Mesothelial cell of epicardium (in vitro differentiated cells): Measurements from ENCODE around the gene IFNLR1. TPM values are rescaled to one million over a fixed set of nuclear protein-coding genes. Genes with fewer than 3 reads are reported as not detected.

Experiments
- DNase-seq, 2 experiments: peaks; one replicate each; pipeline ENCODE4 v3.0.0; 2021; ENCODE audit warnings: low spot score in 2 of 2; ENCODE audit not compliant: unreplicated experiment in 2 of 2
- H3K27ac Mint-ChIP-seq: 2 replicates; pipeline ENCODE4 v1.8.0; 2021; ENCODE audit warnings: mixed read lengths
- H3K27me3 Mint-ChIP-seq: 2 replicates; pipeline ENCODE4 v1.8.0; 2021; ENCODE audit warnings: low read depth, mixed read lengths
- H3K36me3 Mint-ChIP-seq: 2 replicates; pipeline ENCODE4 v1.8.0; 2021; ENCODE audit warnings: mixed read lengths
- H3K4me1 Mint-ChIP-seq: 2 replicates; pipeline ENCODE4 v1.8.0; 2021; ENCODE audit warnings: mixed read lengths
- H3K4me3 Mint-ChIP-seq: 2 replicates; pipeline ENCODE4 v1.8.0; 2021; ENCODE audit warnings: mild to moderate bottlenecking, moderate library complexity, mixed read lengths
- H3K9me3 Mint-ChIP-seq: 2 replicates; pipeline ENCODE4 v1.8.0; 2021; ENCODE audit warnings: mixed read lengths
- CTCF ChIP-seq: fragments of 200-600 bp; sonication (generic); IDR thresholded peaks from one replicate; pipeline ENCODE4 v1.5.0; 2021; ENCODE audit warnings: antibody characterized with exemption; ENCODE audit not compliant: unreplicated experiment
- total RNA-seq: library from RNA; stranded (reverse); gene quantifications from 3 replicates; pipeline ENCODE4 v1.2.1, GENCODE V29; 2021

IFNLR1 gene
- total RNA-seq, 1 donor from 2014 or later, result 12.1 TPM

- Mint-ChIP-seq H3K9me3 (no peaks in the 10 kb centered on the region), H3K27ac (no peak overlapping the region)
Observed at GRCh38 chr1:24140741-24141181, 46.3 kb downstream of the IFNLR1 start.

GRCh38 chr1:24139841-24140425 is 47.2 kb downstream of the IFNLR1 start:
- no peak overlapping the region for H3K27ac Mint-ChIP-seq
- no peak for DNase-seq
- TF ChIP-seq CTCF, result no peak

More at GRCh38 chr1:24140741-24141181, 46.3 kb downstream of the IFNLR1 start:
- peaks cover 19% of the 10 kb centered on the region for H3K4me1 Mint-ChIP-seq
- DNase-seq, result no peak
- no peaks in the 10 kb centered on the region for H3K36me3 Mint-ChIP-seq
- H3K27me3 Mint-ChIP-seq, result no peaks in the 10 kb centered on the region
- TF ChIP-seq CTCF, result no peak
- H3K4me3 Mint-ChIP-seq, result no peak overlapping the region

GRCh38 chr1:24139222-24139489 is 47.9 kb downstream of the IFNLR1 start:
- Mint-ChIP-seq H3K27me3 (no peaks in the 10 kb centered on the region), H3K4me1 (peaks cover 13% of the 10 kb centered on the region), H3K4me3 (no peak overlapping the region), H3K36me3 (no peaks in the 10 kb centered on the region), H3K27ac (no peak overlapping the region), H3K9me3 (no peaks in the 10 kb centered on the region)
- DNase-seq, result no peak
- no peak for TF ChIP-seq CTCF

More at GRCh38 chr1:24139841-24140425, 47.2 kb downstream of the IFNLR1 start:
- peaks cover 19% of the 10 kb centered on the region for H3K4me1 Mint-ChIP-seq
- no peaks in the 10 kb centered on the region for H3K27me3 Mint-ChIP-seq
- H3K9me3 Mint-ChIP-seq, result no peaks in the 10 kb centered on the region
- H3K4me3 Mint-ChIP-seq, result no peak overlapping the region
- no peaks in the 10 kb centered on the region for H3K36me3 Mint-ChIP-seq

GRCh38 chr1:24138476-24139221 is 48.4 kb downstream of the IFNLR1 start:
- H3K9me3 Mint-ChIP-seq, result no peaks in the 10 kb centered on the region
- no peak for DNase-seq

GRCh38 chr1:24136956-24137539 is 50.0 kb downstream of the IFNLR1 start:
- no peaks in the 10 kb centered on the region for H3K9me3 Mint-ChIP-seq
- no peak overlapping the region for H3K27ac Mint-ChIP-seq
- no peak for DNase-seq
- no peak overlapping the region for H3K4me3 Mint-ChIP-seq
- H3K36me3 Mint-ChIP-seq, result no peaks in the 10 kb centered on the region
- no peak for TF ChIP-seq CTCF
- H3K4me1 Mint-ChIP-seq, result peaks cover 3% of the 10 kb centered on the region
- H3K27me3 Mint-ChIP-seq, result no peaks in the 10 kb centered on the region

More at GRCh38 chr1:24138476-24139221, 48.4 kb downstream of the IFNLR1 start:
- TF ChIP-seq CTCF, result no peak
- Mint-ChIP-seq H3K27ac (no peak overlapping the region), H3K4me3 (no peak overlapping the region), H3K4me1 (peaks cover 8% of the 10 kb centered on the region), H3K36me3 (no peaks in the 10 kb centered on the region), H3K27me3 (no peaks in the 10 kb centered on the region)
